ENCODE data around the gene TSPEAR. TPM values are rescaled to one million over a fixed set of nuclear protein-coding genes. Genes with fewer than 3 reads are reported as not detected.

TSPEAR gene
- polyA plus RNA-seq, 1 of the 3 experiments (the other 2 are of a cell fraction), result 0.08 TPM

DNA sequence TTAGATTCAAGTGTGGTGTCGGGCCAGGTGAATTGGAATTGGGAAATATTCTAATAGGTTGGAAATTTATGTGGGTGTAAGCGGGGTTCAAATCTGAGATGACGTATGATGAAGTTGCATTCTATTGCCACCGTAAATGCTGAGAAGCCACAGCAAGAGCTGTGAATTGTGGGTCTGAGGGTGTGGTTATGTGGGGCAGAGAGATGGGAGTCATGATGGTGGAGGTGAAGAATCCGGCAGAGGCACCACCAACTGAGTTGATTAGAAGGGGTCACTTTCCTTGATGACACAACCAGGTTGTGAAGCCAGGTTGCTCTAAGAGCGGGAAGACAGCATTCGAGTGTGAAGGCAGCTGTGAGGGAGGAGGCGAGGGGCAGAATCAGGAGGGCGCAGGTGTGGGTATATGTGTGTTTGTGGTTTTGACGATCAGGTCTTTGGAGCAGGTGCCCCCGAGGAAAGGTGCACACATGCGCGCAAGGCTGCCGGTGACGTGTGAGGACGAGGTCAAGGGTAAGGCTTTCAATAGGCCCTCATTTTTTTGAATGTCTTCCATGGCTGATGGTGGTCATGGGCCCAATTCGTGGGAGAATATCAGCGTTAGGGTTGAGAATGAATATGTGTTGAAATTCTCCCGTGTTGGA lies 237.3 kb downstream of the TSPEAR start (continued):
- TF ChIP-seq, protein P1, sequence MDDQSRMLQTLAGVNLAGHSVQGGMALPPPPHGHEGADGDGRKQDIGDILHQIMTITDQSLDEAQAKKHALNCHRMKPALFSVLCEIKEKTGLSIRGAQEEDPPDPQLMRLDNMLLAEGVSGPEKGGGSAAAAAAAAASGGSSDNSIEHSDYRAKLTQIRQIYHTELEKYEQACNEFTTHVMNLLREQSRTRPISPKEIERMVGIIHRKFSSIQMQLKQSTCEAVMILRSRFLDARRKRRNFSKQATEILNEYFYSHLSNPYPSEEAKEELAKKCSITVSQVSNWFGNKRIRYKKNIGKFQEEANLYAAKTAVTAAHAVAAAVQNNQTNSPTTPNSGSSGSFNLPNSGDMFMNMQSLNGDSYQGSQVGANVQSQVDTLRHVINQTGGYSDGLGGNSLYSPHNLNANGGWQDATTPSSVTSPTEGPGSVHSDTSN (IDR thresholded peaks at IDR 0.05), result no peak
- TF ChIP-seq, protein P2, sequence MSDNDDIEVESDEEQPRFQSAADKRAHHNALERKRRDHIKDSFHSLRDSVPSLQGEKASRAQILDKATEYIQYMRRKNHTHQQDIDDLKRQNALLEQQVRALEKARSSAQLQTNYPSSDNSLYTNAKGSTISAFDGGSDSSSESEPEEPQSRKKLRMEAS (IDR thresholded peaks at IDR 0.05; ENCODE audit: low read depth), result no peak
- no peak for TF ChIP-seq FOXJ3 (CRISPR knock-in tag; IDR thresholded peaks at IDR 0.05)
- TF ChIP-seq FOSL2 (IDR thresholded peaks at IDR 0.05; ENCODE audit: borderline replicate concordance, low read depth), result no peak
- no peak for TF ChIP-seq FOXM1 (IDR thresholded peaks at IDR 0.05; ENCODE audit: low read depth)
- TF ChIP-seq POLR2AphosphoS5 (IDR thresholded peaks at IDR 0.05; ENCODE audit: low read depth, low read length), result no peak

DNA sequence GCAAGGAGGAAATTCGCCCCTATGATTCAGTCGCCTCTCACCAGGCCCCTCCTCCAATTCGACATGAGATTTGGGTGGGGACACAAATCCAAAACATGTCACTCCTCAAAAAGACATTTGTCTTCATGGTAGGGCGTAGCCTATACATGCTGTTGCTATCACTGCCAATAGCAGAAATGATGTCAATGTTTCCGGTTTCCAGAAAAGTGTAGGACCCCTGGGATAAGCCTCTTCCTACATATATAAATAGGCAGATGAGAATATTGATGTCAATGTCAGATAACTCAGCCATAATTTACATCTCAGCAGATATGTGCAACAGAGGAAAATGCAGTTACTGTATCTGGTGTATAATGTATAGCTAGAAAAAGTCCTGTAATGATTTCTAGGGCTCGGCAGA lies 239.4 kb downstream of the TSPEAR start:
- no peak overlapping the region for H2AFZ ChIP-seq (ENCODE audit: low read depth)
- no peak for DNase-seq
- no peaks in the 10 kb centered on the region for H3K79me2 ChIP-seq (ENCODE audit: insufficient read depth)
- H3K4me3 ChIP-seq (ENCODE audit: low read depth in 2 of 2, low read length in 1 of 2), result no peak overlapping the region
- no peak overlapping the region for H3K9ac ChIP-seq
- TF ChIP-seq, protein P2 (IDR thresholded peaks at IDR 0.05; ENCODE audit: low read depth), result no peak
- no peak for TF ChIP-seq RFX5 (IDR thresholded peaks at IDR 0.05; ENCODE audit: low read length)
- TF ChIP-seq, protein P3, sequence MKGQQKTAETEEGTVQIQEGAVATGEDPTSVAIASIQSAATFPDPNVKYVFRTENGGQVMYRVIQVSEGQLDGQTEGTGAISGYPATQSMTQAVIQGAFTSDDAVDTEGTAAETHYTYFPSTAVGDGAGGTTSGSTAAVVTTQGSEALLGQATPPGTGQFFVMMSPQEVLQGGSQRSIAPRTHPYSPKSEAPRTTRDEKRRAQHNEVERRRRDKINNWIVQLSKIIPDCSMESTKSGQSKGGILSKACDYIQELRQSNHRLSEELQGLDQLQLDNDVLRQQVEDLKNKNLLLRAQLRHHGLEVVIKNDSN (IDR thresholded peaks at IDR 0.05; ENCODE audit: borderline replicate concordance, low read depth), result no peak
- TF ChIP-seq, protein P4, sequence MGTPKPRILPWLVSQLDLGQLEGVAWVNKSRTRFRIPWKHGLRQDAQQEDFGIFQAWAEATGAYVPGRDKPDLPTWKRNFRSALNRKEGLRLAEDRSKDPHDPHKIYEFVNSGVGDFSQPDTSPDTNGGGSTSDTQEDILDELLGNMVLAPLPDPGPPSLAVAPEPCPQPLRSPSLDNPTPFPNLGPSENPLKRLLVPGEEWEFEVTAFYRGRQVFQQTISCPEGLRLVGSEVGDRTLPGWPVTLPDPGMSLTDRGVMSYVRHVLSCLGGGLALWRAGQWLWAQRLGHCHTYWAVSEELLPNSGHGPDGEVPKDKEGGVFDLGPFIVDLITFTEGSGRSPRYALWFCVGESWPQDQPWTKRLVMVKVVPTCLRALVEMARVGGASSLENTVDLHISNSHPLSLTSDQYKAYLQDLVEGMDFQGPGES (IDR thresholded peaks at IDR 0.05; ENCODE audit: low read depth, low read length), result no peak
- no peak for TF ChIP-seq ELF1 (IDR thresholded peaks at IDR 0.05)
- H3K27ac ChIP-seq (ENCODE audit: low read depth in 2 of 2, low read length in 1 of 2), result no peak overlapping the region
- H3F3A ChIP-seq (replicated peaks; ENCODE audit: insufficient read depth), result no peaks in the 10 kb centered on the region
- no peaks in the 10 kb centered on the region; the same call in 1 of the 2 replicates for H3K27me3 ChIP-seq (ENCODE audit: insufficient read depth)
- ChIA-PET CTCF (interaction anchor here (1.2 kb wide), 1 partner anchor 16 kb away, joined by 4 read pairs; no protein-coding TSS in a partner anchor), POLR2A (no interaction called here)
- no peaks in the 10 kb centered on the region for H3K9me3 ChIP-seq
- no peaks in the 10 kb centered on the region for H4K20me1 ChIP-seq (ENCODE audit: insufficient read depth)
- H3K4me2 ChIP-seq, result no peak overlapping the region
- no peaks in the 10 kb centered on the region for H3K9me2 ChIP-seq
- WGBS (ENCODE audit: low lambda C conversion rate), result 7% methylated on average over 6 of the region's 6 CpGs
- no peaks in the 10 kb centered on the region for H3K4me1 ChIP-seq (ENCODE audit: control insufficient read depth in 1 of 2, insufficient read depth in 2 of 2, low read depth in 1 of 2, low read length in 1 of 2)
- no peaks in the 10 kb centered on the region for H3K36me3 ChIP-seq (replicated peaks in 1 of 2; ENCODE audit: control insufficient read depth in 1 of 2, insufficient read depth in 2 of 2, low read length in 1 of 2)

DNA sequence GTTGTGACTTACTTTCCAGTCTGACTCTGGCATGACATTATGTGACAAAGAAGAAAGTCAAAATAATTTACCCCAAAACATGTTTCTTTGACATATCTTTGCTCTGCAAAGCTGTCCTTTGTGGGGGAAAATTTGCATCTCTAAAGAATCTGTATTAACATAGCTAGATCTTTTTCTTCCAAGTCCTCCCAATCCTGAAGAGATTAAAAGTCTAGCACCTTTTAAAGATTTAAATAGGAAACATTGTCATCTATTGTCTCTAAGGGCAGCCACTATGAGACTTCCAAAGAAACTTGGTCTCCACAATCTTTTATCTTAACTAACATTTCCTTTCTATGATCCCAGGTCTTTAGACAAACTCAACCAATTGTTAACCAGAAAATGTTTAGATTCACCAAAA lies 240.0 kb downstream of the TSPEAR start:
- POLR2A ChIA-PET, result no interaction called here
- TF ChIP-seq RXRA (IDR thresholded peaks at IDR 0.05; ENCODE audit: borderline replicate concordance, low read depth) (no peak), TCF12 (IDR thresholded peaks at IDR 0.05) (no peak), MEF2A (IDR thresholded peaks at IDR 0.05; ENCODE audit: borderline replicate concordance, low read depth) (no peak), TAF1 (IDR thresholded peaks at IDR 0.05; ENCODE audit: borderline replicate concordance, low read depth, low read length) (no peak), RFX5 (IDR thresholded peaks at IDR 0.05; ENCODE audit: low read length) (no peak), MXI1 (IDR thresholded peaks at IDR 0.05; ENCODE audit: low read depth, low read length) (no peak), TEAD4 (IDR thresholded peaks at IDR 0.05; ENCODE audit: borderline replicate concordance, insufficient read depth) (no peak), POLR2AphosphoS5 (IDR thresholded peaks at IDR 0.05; ENCODE audit: low read depth, low read length) (no peak), CHD2 (IDR thresholded peaks at IDR 0.05; ENCODE audit: low read length, partially characterized antibody) (no peak)
- TF ChIP-seq, protein P5, sequence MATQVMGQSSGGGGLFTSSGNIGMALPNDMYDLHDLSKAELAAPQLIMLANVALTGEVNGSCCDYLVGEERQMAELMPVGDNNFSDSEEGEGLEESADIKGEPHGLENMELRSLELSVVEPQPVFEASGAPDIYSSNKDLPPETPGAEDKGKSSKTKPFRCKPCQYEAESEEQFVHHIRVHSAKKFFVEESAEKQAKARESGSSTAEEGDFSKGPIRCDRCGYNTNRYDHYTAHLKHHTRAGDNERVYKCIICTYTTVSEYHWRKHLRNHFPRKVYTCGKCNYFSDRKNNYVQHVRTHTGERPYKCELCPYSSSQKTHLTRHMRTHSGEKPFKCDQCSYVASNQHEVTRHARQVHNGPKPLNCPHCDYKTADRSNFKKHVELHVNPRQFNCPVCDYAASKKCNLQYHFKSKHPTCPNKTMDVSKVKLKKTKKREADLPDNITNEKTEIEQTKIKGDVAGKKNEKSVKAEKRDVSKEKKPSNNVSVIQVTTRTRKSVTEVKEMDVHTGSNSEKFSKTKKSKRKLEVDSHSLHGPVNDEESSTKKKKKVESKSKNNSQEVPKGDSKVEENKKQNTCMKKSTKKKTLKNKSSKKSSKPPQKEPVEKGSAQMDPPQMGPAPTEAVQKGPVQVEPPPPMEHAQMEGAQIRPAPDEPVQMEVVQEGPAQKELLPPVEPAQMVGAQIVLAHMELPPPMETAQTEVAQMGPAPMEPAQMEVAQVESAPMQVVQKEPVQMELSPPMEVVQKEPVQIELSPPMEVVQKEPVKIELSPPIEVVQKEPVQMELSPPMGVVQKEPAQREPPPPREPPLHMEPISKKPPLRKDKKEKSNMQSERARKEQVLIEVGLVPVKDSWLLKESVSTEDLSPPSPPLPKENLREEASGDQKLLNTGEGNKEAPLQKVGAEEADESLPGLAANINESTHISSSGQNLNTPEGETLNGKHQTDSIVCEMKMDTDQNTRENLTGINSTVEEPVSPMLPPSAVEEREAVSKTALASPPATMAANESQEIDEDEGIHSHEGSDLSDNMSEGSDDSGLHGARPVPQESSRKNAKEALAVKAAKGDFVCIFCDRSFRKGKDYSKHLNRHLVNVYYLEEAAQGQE (IDR thresholded peaks at IDR 0.05; ENCODE audit: low read depth, low read length), result no peak
- TF ChIP-seq, protein P2 (IDR thresholded peaks at IDR 0.05; ENCODE audit: low read depth), result no peak

More for the DNA sequence above, 240.0 kb downstream of the TSPEAR start:
- CTCF ChIA-PET, result interaction anchor here (1.2 kb wide), 1 partner anchor 15 kb away, joined by 4 read pairs; no protein-coding TSS in a partner anchor
- Histone ChIP-seq H3K27me3 (ENCODE audit: insufficient read depth) (no peaks in the 10 kb centered on the region; the same call in 1 of the 2 replicates), H3K36me3 (replicated peaks in 1 of 2; ENCODE audit: control insufficient read depth in 1 of 2, insufficient read depth in 2 of 2, low read length in 1 of 2) (no peaks in the 10 kb centered on the region), H3F3A (replicated peaks; ENCODE audit: insufficient read depth) (no peaks in the 10 kb centered on the region), H3K4me2 (no peak overlapping the region), H3K9me3 (no peaks in the 10 kb centered on the region), H3K4me1 (ENCODE audit: control insufficient read depth in 1 of 2, insufficient read depth in 2 of 2, low read depth in 1 of 2, low read length in 1 of 2) (no peaks in the 10 kb centered on the region), H3K27ac (ENCODE audit: low read depth in 2 of 2, low read length in 1 of 2) (no peak overlapping the region), H2AFZ (ENCODE audit: low read depth) (no peak overlapping the region), H4K20me1 (ENCODE audit: insufficient read depth) (no peaks in the 10 kb centered on the region), H3K79me2 (ENCODE audit: insufficient read depth) (no peaks in the 10 kb centered on the region), H3K4me3 (ENCODE audit: low read depth in 2 of 2, low read length in 1 of 2) (no peak overlapping the region), H3K9me2 (no peaks in the 10 kb centered on the region), H3K9ac (no peak overlapping the region)
- no peak for DNase-seq

Data from SK-N-SH (cell line).